BLaER1 treated with 17β-estradiol and CSF1 and Interleukin-3, amounts not matched to agents 10 nM and 100 nM (cell line): Measurements from ENCODE around the gene COL23A1.

Experiments used
- H3K27ac ChIP-seq, 11 experiments: shearing (Covaris generic); formaldehyde crosslinking; 2 replicates each; pipeline ENCODE4 v1.8.1; 2022
- H3K27me3 ChIP-seq, 11 experiments: shearing (Covaris generic); formaldehyde crosslinking; 2 replicates each; pipeline ENCODE4 v1.8.1; 2022
- H3K36me3 ChIP-seq, 11 experiments: shearing (Covaris generic); formaldehyde crosslinking; 2 replicates each; pipeline ENCODE4 v1.8.1; 2022
- H3K4me1 ChIP-seq, 10 experiments: shearing (Covaris generic); formaldehyde crosslinking; 2 replicates each; pipeline ENCODE4 v1.8.1; 2022
- H3K4me2 ChIP-seq, 11 experiments: shearing (Covaris generic); formaldehyde crosslinking; 2 replicates each; pipeline ENCODE4 v1.8.1; 2022
- H3K4me3 ChIP-seq, 10 experiments: shearing (Covaris generic); formaldehyde crosslinking; 2 replicates each; pipeline ENCODE4 v1.8.1; 2022
- H3K9ac ChIP-seq, 11 experiments: shearing (Covaris generic); formaldehyde crosslinking; 2 replicates each; pipeline ENCODE4 v1.8.1; 2022
- H3K9me3 ChIP-seq, 11 experiments: shearing (Covaris generic); formaldehyde crosslinking; replicated peaks in 1 of 11; 2 replicates each; pipeline ENCODE4 v1.8.1; 2022
- H4K20me1 ChIP-seq, 11 experiments: shearing (Covaris generic); formaldehyde crosslinking; 2 replicates each; pipeline ENCODE4 v1.8.1; 2022
- Cebpa-rat ChIP-seq, 11 experiments: shearing (Covaris generic); IDR thresholded peaks; 2 replicates each; pipeline ENCODE4 v1.8.1; 2022

Gene COL23A1

GRCh38 chr5:178384816-178385495 lies 205.2 kb downstream of the COL23A1 start:
- peaks cover 47 to 71% (median 57%) of the 10 kb centered on the region in 10 experiments for H3K4me1 ChIP-seq
- peaks cover 0 to 24% (median 0%) of the 10 kb centered on the region in 11 experiments; a peak in 4 of 22 replicates for H4K20me1 ChIP-seq
- H3K27ac ChIP-seq = no peak overlapping the region
- H3K4me3 ChIP-seq = no peak overlapping the region
- H3K4me2 ChIP-seq = peak overlapping the region; percentile 26 to 70 (median 49); a peak in 21 of 22 replicates
- TF ChIP-seq Cebpa-rat (IDR thresholded peaks at IDR 0.05) = no peak
- H3K9ac ChIP-seq = peak overlapping the region in 1 of 11 experiments; percentile 27; a peak in 2 of 22 replicates
- no peaks in the 10 kb centered on the region for H3K36me3 ChIP-seq
- H3K9me3 ChIP-seq = no peaks in the 10 kb centered on the region
- peaks cover 0 to 8% (median 0%) of the 10 kb centered on the region in 11 experiments; a peak in 2 of 22 replicates for H3K27me3 ChIP-seq

GRCh38 chr5:178383919-178384815 lies 206.0 kb downstream of the COL23A1 start:
- Histone ChIP-seq H4K20me1 (peaks cover 0 to 24% (median 0%) of the 10 kb centered on the region in 11 experiments; a peak in 4 of 22 replicates), H3K4me2 (peak overlapping the region in 9 of 11 experiments; percentile 5 to 96 (median 86); a peak in 12 of 22 replicates), H3K4me1 (peaks cover 47 to 71% (median 57%) of the 10 kb centered on the region in 10 experiments), H3K36me3 (no peaks in the 10 kb centered on the region), H3K27ac (no peak overlapping the region), H3K4me3 (no peak overlapping the region), H3K9me3 (no peaks in the 10 kb centered on the region), H3K27me3 (peaks cover 0 to 8% (median 0%) of the 10 kb centered on the region in 11 experiments; a peak in 2 of 22 replicates), H3K9ac (no peak overlapping the region)
- TF ChIP-seq Cebpa-rat (IDR thresholded peaks at IDR 0.05) = no peak

- no peak for TF ChIP-seq Cebpa-rat (IDR thresholded peaks at IDR 0.05)
- H3K9ac ChIP-seq = no peak overlapping the region
- no peaks in the 10 kb centered on the region for H3K36me3 ChIP-seq
- no peak overlapping the region for H3K4me3 ChIP-seq
- peak overlapping the region; percentile 49 to 96 (median 86); a peak in 21 of 22 replicates for H3K4me2 ChIP-seq
- peaks cover 47 to 63% (median 52%) of the 10 kb centered on the region in 10 experiments for H3K4me1 ChIP-seq
- H3K27me3 ChIP-seq = peaks cover 0 to 8% (median 0%) of the 10 kb centered on the region in 11 experiments; a peak in 2 of 22 replicates
- peaks cover 0 to 24% (median 0%) of the 10 kb centered on the region in 11 experiments; a peak in 3 of 22 replicates for H4K20me1 ChIP-seq
- no peaks in the 10 kb centered on the region for H3K9me3 ChIP-seq
- H3K27ac ChIP-seq = no peak overlapping the region
These were observed 206.8 kb downstream of the COL23A1 start for GRCh38 chr5:178383301-178383918.

GRCh38 chr5:178382754-178383164 lies 207.4 kb downstream of the COL23A1 start:
- Histone ChIP-seq H3K4me1 (peaks cover 46 to 59% (median 51%) of the 10 kb centered on the region in 10 experiments), H3K27me3 (peaks cover 0 to 8% (median 0%) of the 10 kb centered on the region in 11 experiments; a peak in 2 of 22 replicates), H4K20me1 (peaks cover 0 to 24% (median 0%) of the 10 kb centered on the region in 11 experiments; a peak in 3 of 22 replicates), H3K4me2 (peak overlapping the region; percentile 49 to 96 (median 86)), H3K9me3 (no peaks in the 10 kb centered on the region), H3K36me3 (no peaks in the 10 kb centered on the region), H3K9ac (peak overlapping the region in 3 of 11 experiments; percentile 5 to 38 (median 29); a peak in 6 of 22 replicates), H3K4me3 (no peak overlapping the region), H3K27ac (peak overlapping the region in 4 of 11 experiments; percentile 2 to 44 (median 33); a peak in 3 of 22 replicates)
- no peak for TF ChIP-seq Cebpa-rat (IDR thresholded peaks at IDR 0.05)

GRCh38 chr5:178381921-178382695 lies 208.1 kb downstream of the COL23A1 start:
- TF ChIP-seq Cebpa-rat (IDR thresholded peaks at IDR 0.05) = no peak
- Histone ChIP-seq H3K27me3 (peaks cover 0 to 8% (median 0%) of the 10 kb centered on the region in 11 experiments; a peak in 2 of 22 replicates), H3K27ac (peak overlapping the region in 4 of 11 experiments; percentile 2 to 44 (median 33); a peak in 3 of 22 replicates), H3K9me3 (no peaks in the 10 kb centered on the region), H3K9ac (peak overlapping the region in 4 of 11 experiments; percentile 5 to 38 (median 21); a peak in 7 of 22 replicates), H3K36me3 (no peaks in the 10 kb centered on the region), H4K20me1 (peaks cover 0 to 24% (median 0%) of the 10 kb centered on the region in 11 experiments; a peak in 3 of 22 replicates), H3K4me1 (peaks cover 47 to 66% (median 58%) of the 10 kb centered on the region in 10 experiments), H3K4me3 (peak overlapping the region in 1 of 10 experiments; percentile 21; a peak in 1 of 20 replicates), H3K4me2 (peak overlapping the region; percentile 49 to 96 (median 86))

GRCh38 chr5:178381206-178381605 lies 209.0 kb downstream of the COL23A1 start:
- Histone ChIP-seq H3K27me3 (peaks cover 0 to 13% (median 0%) of the 10 kb centered on the region in 11 experiments; a peak in 2 of 22 replicates), H3K4me1 (peaks cover 56 to 75% (median 66%) of the 10 kb centered on the region in 10 experiments), H3K4me2 (peak overlapping the region; percentile 49 to 96 (median 86); a peak in 20 of 22 replicates), H3K9ac (no peak overlapping the region), H3K4me3 (no peak overlapping the region), H3K36me3 (no peaks in the 10 kb centered on the region), H4K20me1 (peaks cover 0 to 24% (median 0%) of the 10 kb centered on the region in 11 experiments; a peak in 3 of 22 replicates), H3K27ac (no peak overlapping the region), H3K9me3 (no peaks in the 10 kb centered on the region)
- no peak for TF ChIP-seq Cebpa-rat (IDR thresholded peaks at IDR 0.05)

GRCh38 chr5:178380541-178381074 lies 209.6 kb downstream of the COL23A1 start:
- Histone ChIP-seq H3K36me3 (no peaks in the 10 kb centered on the region), H3K27me3 (peaks cover 0 to 13% (median 0%) of the 10 kb centered on the region in 11 experiments; a peak in 2 of 22 replicates), H3K4me2 (peak overlapping the region; percentile 12 to 96 (median 86); a peak in 13 of 22 replicates), H3K4me3 (no peak overlapping the region), H3K9ac (no peak overlapping the region), H3K4me1 (peaks cover 55 to 76% (median 68%) of the 10 kb centered on the region in 10 experiments), H3K27ac (no peak overlapping the region), H4K20me1 (peaks cover 0 to 24% (median 0%) of the 10 kb centered on the region in 11 experiments; a peak in 3 of 22 replicates), H3K9me3 (no peaks in the 10 kb centered on the region)
- TF ChIP-seq Cebpa-rat (IDR thresholded peaks at IDR 0.05) = no peak
